A549 (cell line): ENCODE data around the gene PYY. TPM values are rescaled to one million over a fixed set of nuclear protein-coding genes. Genes with fewer than 3 reads are reported as not detected.
A peak's percentile ranks its signal among the peaks of the same experiment; 100 is the strongest.

Experiments
- ATAC-seq, 2 experiments: fragments of 200-7000 bp in 1 of 2; fragments of >200 bp in 1 of 2; cut with Nextera tagmentation in 1 of 2; cut with Tn5 transposase in 1 of 2; 3 replicates each; pipeline versions ENCODE4 v1.8.0 to v1.9.1; 2018 to 2020; ENCODE audit warnings: mild to moderate bottlenecking in 1 of 2, moderate library complexity in 1 of 2
- CTCF ChIA-PET: fragments of 300-600 bp; sonication (Branson Sonifier 250); formaldehyde crosslinking; extraction: SDS; loops from one replicate; lab custom pipeline; 2021; ENCODE audit warnings: antibody characterized with exemption, inconsistent platforms; lab: Yijun Ruan, JAX
- POLR2A ChIA-PET: fragments of 350-600 bp; formaldehyde crosslinking; extraction: SDS; loops from one replicate; lab custom pipeline; 2021; ENCODE audit warnings: antibody characterized with exemption, inconsistent platforms; lab: Yijun Ruan, JAX
- DNase-seq, 2 experiments: peaks; one replicate each; pipeline versions ENCODE4 v3.0.0 to v3.0.0-alpha.2; 2011 to 2016; ENCODE audit warnings: low read depth in 1 of 2, low spot score in 1 of 2
- FAIRE-seq: peaks from 2 replicates; lab custom pipeline; 2011; peaks lifted over from hg19 to GRCh38; lab: Jason Lieb, UNC
- H3K27ac ChIP-seq, 2 experiments: fragments of >200 bp; sonication (Bioruptor Twin); formaldehyde crosslinking; 3 replicates each; pipeline ENCODE4 v1.5.1; 2016 to 2017
- H3K4me1 ChIP-seq: fragments of >200 bp; sonication (Bioruptor Twin); formaldehyde crosslinking; 3 replicates; pipeline ENCODE4 v1.6.1; 2016
- H3K4me2 ChIP-seq: fragments of >200 bp; sonication (Bioruptor Twin); formaldehyde crosslinking; 3 replicates; pipeline ENCODE4 v1.6.1; 2016
- H3K4me3 ChIP-seq: fragments of >200 bp; sonication (Bioruptor Twin); formaldehyde crosslinking; 3 replicates; pipeline ENCODE4 v1.5.1; 2016
- H3K9me3 ChIP-seq: fragments of >200 bp; sonication (Bioruptor Twin); formaldehyde crosslinking; 3 replicates; pipeline ENCODE4 v1.6.1; 2016
- BCL3 ChIP-seq: fragments of >200 bp; sonication (Bioruptor Twin); formaldehyde crosslinking; IDR thresholded peaks from 3 replicates; pipeline ENCODE4 v1.6.1; 2016
- BHLHE40 ChIP-seq: IDR thresholded peaks from 2 replicates; pipeline ENCODE4 v1.6.1; 2012; ENCODE audit warnings: low read depth, low read length, inconsistent platforms
- EP300 ChIP-seq, 2 experiments: fragments of >200 bp; sonication (Bioruptor Twin); formaldehyde crosslinking; IDR thresholded peaks; 2 replicates in 1 of 2; 3 replicates in 1 of 2; pipeline ENCODE4 v1.6.1; 2016 to 2017
- ESRRA ChIP-seq: fragments of 150-350 bp; IDR thresholded peaks from 2 replicates; pipeline ENCODE4 v1.6.1; 2014; ENCODE audit warnings: mild to moderate bottlenecking, low read length, borderline replicate concordance
- FOSB ChIP-seq: fragments of 250-450 bp; sonication (Bioruptor Pico); IDR thresholded peaks from 2 replicates; pipeline ENCODE4 v1.5.0; 2020; ENCODE audit warnings: mild to moderate bottlenecking, moderate library complexity
- FOSL2 ChIP-seq, 2 experiments: fragments of 450-650 bp in 1 of 2; fragments of >200 bp in 1 of 2; sonication (Bioruptor Twin) in 1 of 2; formaldehyde crosslinking; IDR thresholded peaks; 2 replicates each; pipeline versions ENCODE4 v1.5.0 to v1.6.1; 2016 to 2020; ENCODE audit warnings: mild to moderate bottlenecking in 1 of 2, moderate library complexity in 1 of 2
- FOXS1 ChIP-seq: fragments of 250-450 bp; sonication (Bioruptor Pico); IDR thresholded peaks from 2 replicates; pipeline ENCODE4 v1.5.0; 2020; ENCODE audit warnings: mild to moderate bottlenecking, moderate library complexity
- GATA3 ChIP-seq: IDR thresholded peaks from 2 replicates; pipeline ENCODE4 v1.6.1; 2012; ENCODE audit warnings: borderline replicate concordance
- HDAC2 ChIP-seq: fragments of 200-600 bp; sonication (generic); IDR thresholded peaks from 2 replicates; pipeline ENCODE4 v1.6.1; 2016
- HMGXB4 ChIP-seq: fragments of 250-450 bp; sonication (Bioruptor Pico); IDR thresholded peaks from 2 replicates; pipeline ENCODE4 v1.5.0; 2021; ENCODE audit warnings: mild to moderate bottlenecking, moderate library complexity, borderline replicate concordance
- HOXA7 ChIP-seq: fragments of 250-450 bp; sonication (Bioruptor Pico); IDR thresholded peaks from 2 replicates; pipeline ENCODE4 v1.5.0; 2020; ENCODE audit warnings: mild to moderate bottlenecking, moderate library complexity
- HOXB13 ChIP-seq: fragments of 250-450 bp; sonication (Bioruptor Pico); IDR thresholded peaks from 2 replicates; pipeline ENCODE4 v1.5.0; 2020; ENCODE audit warnings: low read depth, mild to moderate bottlenecking, moderate library complexity
- HOXB5 ChIP-seq: fragments of 250-450 bp; sonication (Bioruptor Pico); IDR thresholded peaks from 2 replicates; pipeline ENCODE4 v1.5.0; 2020; ENCODE audit warnings: mild to moderate bottlenecking, moderate library complexity
- JUN ChIP-seq, 2 experiments: fragments of >200 bp; sonication (Bioruptor Twin); formaldehyde crosslinking; IDR thresholded peaks; 2 replicates in 1 of 2; 3 replicates in 1 of 2; pipeline ENCODE4 v1.6.1; 2016 to 2017
- KDM1A ChIP-seq: fragments of 200-600 bp; sonication (generic); IDR thresholded peaks from 2 replicates; pipeline ENCODE4 v1.6.1; 2016; ENCODE audit warnings: low read depth, mild to moderate bottlenecking
- MAZ ChIP-seq: fragments of 150-350 bp; IDR thresholded peaks from 2 replicates; pipeline ENCODE4 v1.6.1; 2014; ENCODE audit warnings: antibody characterized with exemption, low read depth, low read length, borderline replicate concordance
- NPAS2 ChIP-seq: fragments of 250-450 bp; sonication (Bioruptor Pico); IDR thresholded peaks from 2 replicates; pipeline ENCODE4 v1.8.0; 2022; ENCODE audit warnings: mild to moderate bottlenecking, moderate library complexity, borderline replicate concordance
- PHF8 ChIP-seq: fragments of 200-600 bp; sonication (generic); IDR thresholded peaks from 2 replicates; pipeline ENCODE4 v1.6.1; 2016; ENCODE audit warnings: low read depth, mild to moderate bottlenecking, antibody characterized with exemption, moderate library complexity, borderline replicate concordance
- POLR2A ChIP-seq: IDR thresholded peaks from 2 replicates; pipeline ENCODE4 v1.6.1; 2012; ENCODE audit warnings: mild to moderate bottlenecking, low read length
- RFX5 ChIP-seq: fragments of 450-650 bp; IDR thresholded peaks from 2 replicates; pipeline ENCODE4 v1.7.1; 2014; ENCODE audit warnings: antibody characterized with exemption, mild to moderate bottlenecking, moderate library complexity
- TFCP2L1 ChIP-seq: fragments of 250-450 bp; sonication (Bioruptor Pico); IDR thresholded peaks from 2 replicates; pipeline ENCODE4 v1.5.0; 2021; ENCODE audit warnings: mild to moderate bottlenecking
- ZNF302 ChIP-seq: fragments of 250-450 bp; sonication (Bioruptor Pico); IDR thresholded peaks from 2 replicates; pipeline ENCODE4 v1.9.0; 2021; ENCODE audit warnings: inconsistent platforms, mild to moderate bottlenecking, moderate library complexity
- ZSCAN20 ChIP-seq: fragments of 250-450 bp; sonication (Bioruptor Pico); IDR thresholded peaks from 2 replicates; pipeline ENCODE4 v1.8.0; 2022; ENCODE audit warnings: mild to moderate bottlenecking, moderate library complexity
- WGBS: methylation state at CpG from one replicate; pipeline ENCODE4 v1.1.6; 2017; ENCODE audit errors: missing lambda C conversion rate; 5-methylcytosine and 5-hydroxymethylcytosine counted together
- polyA plus RNA-seq, 4 experiments: library from polyadenylated mRNA; depleted of rRNA in 3 of 4; stranded (reverse); fragments of >200 nt; fragmentation: RNase III in 1 of 4; extraction: RNeasy Plus Mini Kit Qiagen cat#74134 plus additional on column Dnase treatment in 1 of 4; gene quantifications; 2 replicates in 3 of 4; 3 replicates in 1 of 4; pipeline ENCODE4 v1.2.3, GENCODE V29; 2011 to 2017
- TF ChIP-seq, protein P1 (sequence below): fragments of 450-650 bp; IDR thresholded peaks from 2 replicates; pipeline ENCODE4 v1.6.1; 2014; ENCODE audit warnings: antibody characterized with exemption
- TF ChIP-seq, protein P2 (sequence below): fragments of >200 bp; sonication (Bioruptor Twin); formaldehyde crosslinking; IDR thresholded peaks from 3 replicates; pipeline ENCODE4 v1.5.1; 2016

PYY gene
- polyA plus RNA-seq, 2 of the 4 experiments (the other 2 are of a cell fraction), result not detected

GRCh38 chr17:43935204-43935925 lies 18.4 kb downstream of the PYY start:
- no peak for ATAC-seq

DNA sequence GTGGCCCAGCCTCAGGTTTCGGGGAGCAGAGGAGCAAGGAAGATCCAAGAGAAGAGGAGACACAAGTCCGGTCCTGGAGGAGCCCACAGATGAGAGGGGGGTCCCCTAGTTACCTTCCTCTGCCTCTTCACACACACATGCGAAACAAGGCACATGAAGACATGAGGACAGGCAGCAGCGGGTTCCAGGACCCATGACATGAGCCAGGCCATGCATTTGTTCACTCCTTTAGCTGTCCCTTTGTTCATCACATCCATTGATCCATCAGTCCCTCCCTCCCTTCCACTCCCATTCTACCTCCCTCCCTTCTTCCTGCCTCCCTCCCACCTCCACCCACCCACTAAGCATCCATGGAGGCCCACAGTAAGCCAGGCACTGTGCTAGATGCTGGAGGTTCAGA lies 20.8 kb downstream of the PYY start:
- TF ChIP-seq EP300 (IDR thresholded peaks at IDR 0.05) (no peak), ZNF302 (no peak), RFX5 (no peak), FOSB (CRISPR knock-in tag) (no peak), GATA3 (no peak), PHF8 (no peak), HOXB5 (CRISPR knock-in tag) (no peak), ZSCAN20 (CRISPR knock-in tag) (no peak), BCL3 (no peak)
- Histone ChIP-seq H3K4me2 (no peak overlapping the region), H3K4me1 (peaks cover 18% of the 10 kb centered on the region), H3K27ac (no peak overlapping the region), H3K9me3 (no peaks in the 10 kb centered on the region), H3K4me3 (no peak overlapping the region)
- WGBS, result 89% methylated on average over 4 of the region's 4 CpGs
- POLR2A ChIA-PET, result interaction anchor here (0.6 kb wide), 1 partner anchor 61 kb away, joined by 3 read pairs; no protein-coding TSS in a partner anchor
- CTCF ChIA-PET, result interaction anchor here (1.4 to 3.9 kb wide), 6 partner anchors 10 to 62 kb away, joined by 3 to 17 read pairs (median 8); partner anchors contain the start of gene PPY
- ATAC-seq (no peak), FAIRE-seq (no peak), DNase-seq (no peak)

More at GRCh38 chr17:43935204-43935925, 18.4 kb downstream of the PYY start:
- Histone ChIP-seq H3K4me3 (no peak overlapping the region), H3K27ac (no peak overlapping the region), H3K4me1 (peaks cover 22% of the 10 kb centered on the region), H3K9me3 (no peaks in the 10 kb centered on the region), H3K4me2 (no peak overlapping the region)
- 69% methylated on average over 5 of the region's 5 CpGs for WGBS
- POLR2A ChIA-PET, result no interaction called here
- DNase-seq, result no peak
- FAIRE-seq, result no peak
- TF ChIP-seq TFCP2L1 (no peak), PHF8 (no peak), KDM1A (0 out of 2 replicates have a peak, but pooled peaks have one; percentile 22), FOSL2 (IDR thresholded peaks at IDR 0.05) (no peak), FOSL2 (CRISPR knock-in tag; IDR thresholded peaks at IDR 0.05) (no peak), FOXS1 (CRISPR knock-in tag) (no peak), GATA3 (no peak)
- TF ChIP-seq, protein P1, sequence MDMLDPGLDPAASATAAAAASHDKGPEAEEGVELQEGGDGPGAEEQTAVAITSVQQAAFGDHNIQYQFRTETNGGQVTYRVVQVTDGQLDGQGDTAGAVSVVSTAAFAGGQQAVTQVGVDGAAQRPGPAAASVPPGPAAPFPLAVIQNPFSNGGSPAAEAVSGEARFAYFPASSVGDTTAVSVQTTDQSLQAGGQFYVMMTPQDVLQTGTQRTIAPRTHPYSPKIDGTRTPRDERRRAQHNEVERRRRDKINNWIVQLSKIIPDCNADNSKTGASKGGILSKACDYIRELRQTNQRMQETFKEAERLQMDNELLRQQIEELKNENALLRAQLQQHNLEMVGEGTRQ, result no peak
- TF ChIP-seq, all 56 proteins: peak for 1
- CTCF ChIA-PET, result interaction anchor here (1.2 to 22.4 kb wide), 5 partner anchors 8 to 63 kb away, joined by 3 to 657 read pairs (median 6); partner anchors contain the start of genes MPP2 and NAGS

GRCh38 chr17:43932357-43932756 lies 21.4 kb downstream of the PYY start:
- FAIRE-seq (no peak), DNase-seq (no peak), ATAC-seq (no peak)
- Histone ChIP-seq H3K4me1 (peaks cover 14% of the 10 kb centered on the region), H3K4me2 (no peak overlapping the region), H3K4me3 (no peak overlapping the region), H3K27ac (no peak overlapping the region), H3K9me3 (no peaks in the 10 kb centered on the region)
- POLR2A ChIA-PET, result no interaction called here
- CTCF ChIA-PET, result interaction anchor here (1.4 to 3.9 kb wide), 6 partner anchors 10 to 54 kb away, joined by 3 to 17 read pairs (median 12); partner anchors contain the start of gene PPY
- 92% methylated on average over 7 of the region's 10 CpGs for WGBS
- TF ChIP-seq ZNF302, result no peak
- no peak for TF ChIP-seq JUN (IDR thresholded peaks at IDR 0.05)
- no peak for TF ChIP-seq HOXA7
- TF ChIP-seq MAZ, result no peak
- TF ChIP-seq ESRRA, result no peak
- no peak for TF ChIP-seq HDAC2
- TF ChIP-seq, protein P2, sequence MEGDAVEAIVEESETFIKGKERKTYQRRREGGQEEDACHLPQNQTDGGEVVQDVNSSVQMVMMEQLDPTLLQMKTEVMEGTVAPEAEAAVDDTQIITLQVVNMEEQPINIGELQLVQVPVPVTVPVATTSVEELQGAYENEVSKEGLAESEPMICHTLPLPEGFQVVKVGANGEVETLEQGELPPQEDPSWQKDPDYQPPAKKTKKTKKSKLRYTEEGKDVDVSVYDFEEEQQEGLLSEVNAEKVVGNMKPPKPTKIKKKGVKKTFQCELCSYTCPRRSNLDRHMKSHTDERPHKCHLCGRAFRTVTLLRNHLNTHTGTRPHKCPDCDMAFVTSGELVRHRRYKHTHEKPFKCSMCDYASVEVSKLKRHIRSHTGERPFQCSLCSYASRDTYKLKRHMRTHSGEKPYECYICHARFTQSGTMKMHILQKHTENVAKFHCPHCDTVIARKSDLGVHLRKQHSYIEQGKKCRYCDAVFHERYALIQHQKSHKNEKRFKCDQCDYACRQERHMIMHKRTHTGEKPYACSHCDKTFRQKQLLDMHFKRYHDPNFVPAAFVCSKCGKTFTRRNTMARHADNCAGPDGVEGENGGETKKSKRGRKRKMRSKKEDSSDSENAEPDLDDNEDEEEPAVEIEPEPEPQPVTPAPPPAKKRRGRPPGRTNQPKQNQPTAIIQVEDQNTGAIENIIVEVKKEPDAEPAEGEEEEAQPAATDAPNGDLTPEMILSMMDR, result no peak
- no peak for TF ChIP-seq HOXB13
- TF ChIP-seq HMGXB4 (CRISPR knock-in tag), result no peak
- TF ChIP-seq POLR2A, result no peak
- TF ChIP-seq TFCP2L1, result no peak
- TF ChIP-seq ZSCAN20 (CRISPR knock-in tag), result no peak
- no peak for TF ChIP-seq BHLHE40
- no peak for TF ChIP-seq NPAS2 (CRISPR knock-in tag)
